ENCODE measurements around the gene CCR7.

GRCh38 chr17:40554646-40555295, 10.5 kb downstream of the CCR7 start:
- TF ChIP-seq GABPA (IDR thresholded peaks at IDR 0.05; ENCODE audit: low read depth) (no peak), CTCF (IDR thresholded peaks at IDR 0.05; ENCODE audit: insufficient read depth, low read length) (no peak), POLR2AphosphoS5 (IDR thresholded peaks at IDR 0.05; ENCODE audit: low read depth) (no peak)

All from HL-60 (cell line).